Tibial nerve (tissue), 4 donors: ENCODE data around the gene ANXA8L1. TPM values are rescaled to one million over a fixed set of nuclear protein-coding genes. Genes with fewer than 3 reads are reported as not detected.
"Not testable (repeated sequence)": the region's sequence is repeated elsewhere in the genome, so short reads cannot be mapped to it uniquely, and the experiment has no call there.

ENCODE experiments used
- DNase-seq, 2 donors: peaks; one replicate each; pipeline ENCODE4 v3.0.0-alpha.2; 2019; ENCODE audit warnings: low spot score in 2 of 2
- H3K27ac ChIP-seq, 4 donors: fragments of 200-600 bp; sonication (generic) in 3 of 4; one replicate each; pipeline ENCODE4 v1.5.1; 2017 to 2019; ENCODE audit warnings: mild to moderate bottlenecking in 1 of 4
- H3K27me3 ChIP-seq, 2 donors: fragments of 200-600 bp; sonication (generic) in 1 of 2; one replicate each; pipeline versions ENCODE4 v1.5.1 to v1.6.0; 2017 to 2019
- H3K36me3 ChIP-seq, 3 donors: fragments of 200-600 bp; sonication (generic); one replicate each; pipeline ENCODE4 v1.5.1; 2018 to 2019
- H3K4me1 ChIP-seq, 4 donors: fragments of 200-600 bp; sonication (generic) in 3 of 4; one replicate each; pipeline ENCODE4 v1.5.1; 2017 to 2019
- H3K4me3 ChIP-seq, 4 donors: fragments of 200-600 bp; sonication (generic) in 3 of 4; one replicate each; pipeline ENCODE4 v1.5.1; 2017 to 2019; ENCODE audit warnings: mild to moderate bottlenecking in 1 of 4, moderate library complexity in 1 of 4
- H3K9me3 ChIP-seq, 4 donors: fragments of 200-600 bp; sonication (generic) in 3 of 4; one replicate each; pipeline ENCODE4 v1.5.1; 2017 to 2019
- CTCF ChIP-seq, 5 experiments: fragments of 200-600 bp in 3 of 5; fragments of 450-650 bp in 2 of 5; sonication (generic) in 3 of 5; IDR thresholded peaks; one replicate each; pipeline ENCODE4 v1.5.1; 2016 to 2019; ENCODE audit warnings: antibody characterized with exemption in 5 of 5, mild to moderate bottlenecking in 3 of 5, moderate library complexity in 2 of 5
- EP300 ChIP-seq, 2 donors: sonication (generic); formaldehyde crosslinking; IDR thresholded peaks; one replicate each; pipeline ENCODE4 v1.6.1; 2017; ENCODE audit warnings: antibody characterized with exemption in 2 of 2, mild to moderate bottlenecking in 1 of 2
- POLR2A ChIP-seq, 2 donors: fragments of 450-650 bp; IDR thresholded peaks; one replicate each; pipeline ENCODE4 v1.6.1; 2017; ENCODE audit warnings: antibody characterized with exemption in 2 of 2, mild to moderate bottlenecking in 2 of 2, moderate library complexity in 2 of 2
- WGBS, 2 donors: methylation state at CpG; one replicate each; pipeline ENCODE4 v1.1.5; 2018; 5-methylcytosine and 5-hydroxymethylcytosine counted together
- total RNA-seq, 4 donors: library from RNA; depleted of rRNA; stranded (reverse); fragments of >200 nt; gene quantifications; one replicate each; pipeline ENCODE4 v1.1.0, GENCODE V29; 2016

The ANXA8L1 gene
- total RNA-seq, 4 donors from 2014 or later: 7.3 to 9.0 (median 8.6) TPM; not detected in 1

GRCh38 chr10:46329690-46330016 is 45.9 kb upstream of the ANXA8L1 start:
- H3K9me3 ChIP-seq: no peaks in the 10 kb centered on the region
- H3K27me3 ChIP-seq: no peaks in the 10 kb centered on the region
- H3K36me3 ChIP-seq: no peaks in the 10 kb centered on the region
- H3K4me3 ChIP-seq: no peak overlapping the region
- DNase-seq: no peak
- TF ChIP-seq EP300 (IDR thresholded peaks at IDR 0.05) (no peak), CTCF (IDR thresholded peaks at IDR 0.05) (no peak), POLR2A (IDR thresholded peaks at IDR 0.05) (no peak)
- H3K4me1 ChIP-seq: peaks cover 0 to 9% (median 0%) of the 10 kb centered on the region in 4 donors
- peak overlapping the region in 1 of 4 donors; percentile 53 for H3K27ac ChIP-seq
- 73 to 74% methylated on average over 4 to 7 of the region's 8 CpGs for WGBS, 2 donors

GRCh38 chr10:46330894-46331293 is 44.7 kb upstream of the ANXA8L1 start:
- 79% methylated on average over 3 of the region's 3 CpGs for WGBS, 2 donors
- no peak overlapping the region for H3K4me3 ChIP-seq
- H3K4me1 ChIP-seq: peaks cover 0 to 9% (median 0%) of the 10 kb centered on the region in 4 donors
- H3K36me3 ChIP-seq: no peaks in the 10 kb centered on the region
- no peak for DNase-seq
- no peak for TF ChIP-seq EP300 (IDR thresholded peaks at IDR 0.05)
- no peaks in the 10 kb centered on the region for H3K9me3 ChIP-seq
- H3K27ac ChIP-seq: no peak overlapping the region
- H3K27me3 ChIP-seq: no peaks in the 10 kb centered on the region

GRCh38 chr10:46365484-46365883 is 10.1 kb upstream of the ANXA8L1 start:
- H3K9me3 ChIP-seq, H3K4me3 ChIP-seq, H3K27me3 ChIP-seq, DNase-seq, H3K4me1 ChIP-seq, H3K36me3 ChIP-seq, H3K27ac ChIP-seq: not testable (repeated sequence)
- 70 to 81% methylated on average over 4 of the region's 4 CpGs for WGBS, 2 donors

- not testable (repeated sequence) for H3K4me1 ChIP-seq, H3K9me3 ChIP-seq, H3K36me3 ChIP-seq, H3K4me3 ChIP-seq, H3K27me3 ChIP-seq, DNase-seq, H3K27ac ChIP-seq
- WGBS, 2 donors: no CpG with 5 or more reads among the region's 5 CpGs
Measured at GRCh38 chr10:46367209-46367608, 8.4 kb upstream of the ANXA8L1 start.

GRCh38 chr10:46367666-46368240 is 7.8 kb upstream of the ANXA8L1 start:
- DNase-seq, H3K4me1 ChIP-seq, H3K27ac ChIP-seq, H3K27me3 ChIP-seq, H3K4me3 ChIP-seq, H3K36me3 ChIP-seq, H3K9me3 ChIP-seq: not testable (repeated sequence)
- WGBS, 2 donors: 62% methylated on average over 3 of the region's 8 CpGs; no CpG with 5 or more reads in 1 of the 2 donors

- not testable (repeated sequence) for H3K4me1 ChIP-seq, DNase-seq, H3K4me3 ChIP-seq, H3K36me3 ChIP-seq, H3K9me3 ChIP-seq, H3K27ac ChIP-seq, H3K27me3 ChIP-seq
- 86 to 93% methylated on average over 3 to 8 of the region's 11 CpGs for WGBS, 2 donors
Measured at GRCh38 chr10:46368956-46369355, 6.6 kb upstream of the ANXA8L1 start.

- not testable (repeated sequence) for H3K27me3 ChIP-seq, H3K4me1 ChIP-seq, H3K36me3 ChIP-seq, H3K27ac ChIP-seq, H3K9me3 ChIP-seq, DNase-seq, H3K4me3 ChIP-seq
- WGBS, 2 donors: 55 to 95% methylated on average over 2 of the region's 3 CpGs
Measured at GRCh38 chr10:46374410-46374809, 1.2 kb upstream of the ANXA8L1 start.

GRCh38 chr10:46377022-46377421 is 1.4 kb downstream of the ANXA8L1 start:
- no CpG with 5 or more reads among the region's 1 CpG for WGBS, 2 donors
- H3K27ac ChIP-seq, DNase-seq, H3K27me3 ChIP-seq, H3K9me3 ChIP-seq, H3K4me3 ChIP-seq, H3K4me1 ChIP-seq, H3K36me3 ChIP-seq: not testable (repeated sequence)

- not testable (repeated sequence) for H3K4me1 ChIP-seq, H3K4me3 ChIP-seq, H3K27me3 ChIP-seq, H3K9me3 ChIP-seq, DNase-seq, H3K36me3 ChIP-seq, H3K27ac ChIP-seq
- WGBS, 2 donors: no CpG with 5 or more reads among the region's 4 CpGs
Measured at GRCh38 chr10:46377651-46378050, 2.1 kb downstream of the ANXA8L1 start.

GRCh38 chr10:46378108-46378507 is 2.5 kb downstream of the ANXA8L1 start:
- DNase-seq, H3K4me3 ChIP-seq, H3K9me3 ChIP-seq, H3K36me3 ChIP-seq, H3K27ac ChIP-seq, H3K27me3 ChIP-seq, H3K4me1 ChIP-seq: not testable (repeated sequence)
- WGBS, 2 donors: no CpG with 5 or more reads among the region's 8 CpGs

- 67 to 73% methylated on average over 3 of the region's 5 CpGs for WGBS, 2 donors
- H3K9me3 ChIP-seq, H3K27ac ChIP-seq, H3K4me1 ChIP-seq, H3K27me3 ChIP-seq, H3K4me3 ChIP-seq, DNase-seq, H3K36me3 ChIP-seq: not testable (repeated sequence)
Measured at GRCh38 chr10:46379233-46379848, 3.8 kb downstream of the ANXA8L1 start.

- H3K4me1 ChIP-seq, H3K9me3 ChIP-seq, H3K27me3 ChIP-seq, H3K36me3 ChIP-seq, H3K27ac ChIP-seq, DNase-seq, H3K4me3 ChIP-seq: not testable (repeated sequence)
- no CpG with 5 or more reads among the region's 7 CpGs for WGBS, 2 donors
Measured at GRCh38 chr10:46385858-46386257, 10.3 kb downstream of the ANXA8L1 start.

GRCh38 chr10:46386694-46387093 is 11.1 kb downstream of the ANXA8L1 start:
- not testable (repeated sequence) for DNase-seq, H3K9me3 ChIP-seq, H3K4me3 ChIP-seq, H3K4me1 ChIP-seq, H3K27ac ChIP-seq, H3K36me3 ChIP-seq, H3K27me3 ChIP-seq
- WGBS, 2 donors: no CpG with 5 or more reads among the region's 4 CpGs
